ENCODE measurements around the gene RPS27. TPM values are rescaled to one million over a fixed set of nuclear protein-coding genes. Genes with fewer than 3 reads are reported as not detected.
A peak's percentile ranks its signal among the peaks of the same experiment; 100 is the strongest.

RPS27 gene
- 22,392 TPM for polyA plus RNA-seq

- H3K9me3 Mint-ChIP-seq = peaks cover 0 to 2% (median 0%) of the 10 kb centered on the region in 3 donors
- H3K27me3 Mint-ChIP-seq = no peaks in the 10 kb centered on the region
- H3K4me1 Mint-ChIP-seq = peaks cover 31 to 34% (median 33%) of the 10 kb centered on the region in 3 donors
- H3K4me3 Mint-ChIP-seq = peak within 1 kb of the TSS; percentile 84 to 99 (median 98)
- H3K27ac Mint-ChIP-seq = peak within 1 kb of the TSS; percentile 85 to 100 (median 99)
- H3K36me3 Mint-ChIP-seq = peaks cover 7% of the 10 kb centered on the region
Observed at GRCh38 chr1:153990468-153991150, at the start of gene RPS27. RPS27 (plus strand) TSS chr1:153990762; CDS start chr1:153990797, 35 bp downstream.

GRCh38 chr1:153941826-153942725, 48.5 kb upstream of the RPS27 start:
- H3K4me3 Mint-ChIP-seq = peak overlapping the region in 2 of 4 donors; percentile 84 to 94
- no peaks in the 10 kb centered on the region for H3K27me3 Mint-ChIP-seq
- peaks cover 17 to 26% (median 20%) of the 10 kb centered on the region in 3 donors for H3K4me1 Mint-ChIP-seq
- peak overlapping the region; percentile 59 to 98 (median 62) for H3K27ac Mint-ChIP-seq
- no peaks in the 10 kb centered on the region for H3K9me3 Mint-ChIP-seq
- peaks cover 6% of the 10 kb centered on the region for H3K36me3 Mint-ChIP-seq

GRCh38 chr1:153942766-153943549, 47.6 kb upstream of the RPS27 start:
- H3K27me3 Mint-ChIP-seq = no peaks in the 10 kb centered on the region
- H3K4me1 Mint-ChIP-seq = peaks cover 19 to 26% (median 22%) of the 10 kb centered on the region in 3 donors
- H3K36me3 Mint-ChIP-seq = peaks cover 6% of the 10 kb centered on the region
- H3K9me3 Mint-ChIP-seq = no peaks in the 10 kb centered on the region
- peak overlapping the region in 3 of 4 donors; percentile 94 to 99 (median 98) for H3K4me3 Mint-ChIP-seq
- peak overlapping the region in 2 of 3 donors; percentile 45 to 98 for H3K27ac Mint-ChIP-seq

- peak overlapping the region; percentile 98 to 100 (median 99) for H3K27ac Mint-ChIP-seq
- H3K4me3 Mint-ChIP-seq = peak overlapping the region; percentile 91 to 99 (median 96)
- peaks cover 6% of the 10 kb centered on the region for H3K36me3 Mint-ChIP-seq
- peaks cover 19 to 27% (median 20%) of the 10 kb centered on the region in 3 donors for H3K4me1 Mint-ChIP-seq
- H3K27me3 Mint-ChIP-seq = no peaks in the 10 kb centered on the region
- H3K9me3 Mint-ChIP-seq = no peaks in the 10 kb centered on the region
Observed at GRCh38 chr1:153944005-153944826, 46.3 kb upstream of the RPS27 start.

- no peaks in the 10 kb centered on the region for H3K9me3 Mint-ChIP-seq
- peak overlapping the region; percentile 91 to 99 (median 96) for H3K4me3 Mint-ChIP-seq
- H3K36me3 Mint-ChIP-seq = peaks cover 6% of the 10 kb centered on the region
- peaks cover 17 to 27% (median 20%) of the 10 kb centered on the region in 3 donors for H3K4me1 Mint-ChIP-seq
- H3K27ac Mint-ChIP-seq = peak overlapping the region; percentile 98 to 100 (median 99)
- H3K27me3 Mint-ChIP-seq = no peaks in the 10 kb centered on the region
Observed at GRCh38 chr1:153944827-153945117, 45.8 kb upstream of the RPS27 start.

GRCh38 chr1:153945131-153945794, 45.3 kb upstream of the RPS27 start:
- Mint-ChIP-seq H3K4me1 (peaks cover 15 to 28% (median 21%) of the 10 kb centered on the region in 3 donors), H3K4me3 (peak overlapping the region; percentile 91 to 99 (median 96)), H3K27me3 (no peaks in the 10 kb centered on the region), H3K27ac (peak overlapping the region; percentile 98 to 100 (median 99)), H3K9me3 (no peaks in the 10 kb centered on the region), H3K36me3 (peaks cover 6% of the 10 kb centered on the region)

- Mint-ChIP-seq H3K4me3 (peak overlapping the region; percentile 91 to 99 (median 96)), H3K4me1 (peaks cover 15 to 28% (median 23%) of the 10 kb centered on the region in 3 donors)
Observed at GRCh38 chr1:153945795-153946621, 44.6 kb upstream of the RPS27 start.

GRCh38 chr1:153946622-153947241, 43.8 kb upstream of the RPS27 start, which contains the start of gene DENND4B:
DENND4B (minus strand) TSS chr1:153946718; CDS start chr1:153944374, 2,344 bp downstream.
- Mint-ChIP-seq H3K4me3 (peak within 1 kb of the TSS; percentile 91 to 99 (median 96)), H3K4me1 (peaks cover 15 to 27% (median 23%) of the 10 kb centered on the region in 3 donors), H3K9me3 (no peaks in the 10 kb centered on the region), H3K36me3 (peaks cover 6% of the 10 kb centered on the region), H3K27me3 (no peaks in the 10 kb centered on the region), H3K27ac (peak within 1 kb of the TSS; percentile 98 to 100 (median 99))

More at GRCh38 chr1:153945795-153946621, 44.6 kb upstream of the RPS27 start:
- peak overlapping the region; percentile 98 to 100 (median 99) for H3K27ac Mint-ChIP-seq
- peaks cover 6% of the 10 kb centered on the region for H3K36me3 Mint-ChIP-seq
- H3K27me3 Mint-ChIP-seq = no peaks in the 10 kb centered on the region
- H3K9me3 Mint-ChIP-seq = no peaks in the 10 kb centered on the region

GRCh38 chr1:153951183-153951582, 39.4 kb upstream of the RPS27 start:
- peak overlapping the region in 1 of 3 donors; percentile 96 for H3K27ac Mint-ChIP-seq
- peak overlapping the region in 1 of 4 donors; percentile 84 for H3K4me3 Mint-ChIP-seq
- no peaks in the 10 kb centered on the region for H3K27me3 Mint-ChIP-seq
- H3K36me3 Mint-ChIP-seq = no peaks in the 10 kb centered on the region
- H3K9me3 Mint-ChIP-seq = no peaks in the 10 kb centered on the region
- peaks cover 10 to 31% (median 20%) of the 10 kb centered on the region in 3 donors for H3K4me1 Mint-ChIP-seq

GRCh38 chr1:153951801-153952200, 38.8 kb upstream of the RPS27 start:
- Mint-ChIP-seq H3K9me3 (no peaks in the 10 kb centered on the region), H3K27ac (no peak overlapping the region), H3K36me3 (no peaks in the 10 kb centered on the region), H3K4me3 (no peak overlapping the region), H3K4me1 (peaks cover 11 to 36% (median 24%) of the 10 kb centered on the region in 3 donors), H3K27me3 (no peaks in the 10 kb centered on the region)

GRCh38 chr1:153953859-153954365, 36.6 kb upstream of the RPS27 start:
- Mint-ChIP-seq H3K4me3 (peak overlapping the region in 2 of 4 donors; percentile 17 to 74), H3K4me1 (peaks cover 12 to 41% (median 25%) of the 10 kb centered on the region in 3 donors), H3K27me3 (no peaks in the 10 kb centered on the region), H3K9me3 (no peaks in the 10 kb centered on the region), H3K36me3 (no peaks in the 10 kb centered on the region), H3K27ac (peak overlapping the region in 2 of 3 donors; percentile 9 to 61)

GRCh38 chr1:153954826-153955225, 35.7 kb upstream of the RPS27 start:
- Mint-ChIP-seq H3K9me3 (no peaks in the 10 kb centered on the region), H3K4me1 (peaks cover 12 to 41% (median 27%) of the 10 kb centered on the region in 3 donors), H3K4me3 (peak overlapping the region in 1 of 4 donors; percentile 74), H3K27ac (peak overlapping the region in 1 of 3 donors; percentile 63), H3K27me3 (no peaks in the 10 kb centered on the region), H3K36me3 (no peaks in the 10 kb centered on the region)

All from IgD-negative memory B cell (primary cell).